Spleen (tissue), 11 donors: ENCODE data around the gene SNRPA. TPM values are rescaled to one million over a fixed set of nuclear protein-coding genes. Genes with fewer than 3 reads are reported as not detected.

ENCODE experiments used
- DNase-seq: peaks from one replicate; pipeline ENCODE4 v3.0.0-alpha.2; 2020
- H3K27ac ChIP-seq, 8 donors: fragments of 200-600 bp; sonication (generic) in 7 of 8; 1 replicate in 4 of 8; 2 replicates in 4 of 8; pipeline versions ENCODE4 v1.5.0 to v1.8.0; 2016 to 2021; ENCODE audit warnings: inconsistent platforms in 4 of 8, mild to moderate bottlenecking in 4 of 8, moderate library complexity in 1 of 8
- H3K27me3 ChIP-seq, 7 donors: fragments of 200-600 bp; sonication (generic) in 6 of 7; replicated peaks in 1 of 7; 1 replicate in 4 of 7; 2 replicates in 3 of 7; pipeline versions ENCODE4 v1.5.0 to v1.8.0; 2016 to 2021; ENCODE audit warnings: inconsistent platforms in 3 of 7, mild to moderate bottlenecking in 1 of 7
- H3K36me3 ChIP-seq, 6 donors: fragments of 200-600 bp; sonication (generic) in 5 of 6; 1 replicate in 4 of 6; 2 replicates in 2 of 6; pipeline versions ENCODE4 v1.5.0 to v1.8.0; 2016 to 2021; ENCODE audit warnings: inconsistent platforms in 2 of 6
- H3K4me1 ChIP-seq, 6 donors: fragments of 200-600 bp; sonication (generic) in 5 of 6; 1 replicate in 3 of 6; 2 replicates in 3 of 6; pipeline versions ENCODE4 v1.5.0 to v1.8.0; 2016 to 2021; ENCODE audit warnings: inconsistent platforms in 3 of 6
- H3K4me3 ChIP-seq, 8 donors: fragments of 200-600 bp; sonication (generic) in 7 of 8; 1 replicate in 4 of 8; 2 replicates in 4 of 8; pipeline versions ENCODE4 v1.5.0 to v1.8.0; 2016 to 2021; ENCODE audit warnings: inconsistent platforms in 4 of 8, mild to moderate bottlenecking in 4 of 8, moderate library complexity in 2 of 8
- H3K9me3 ChIP-seq, 8 donors: fragments of 200-600 bp; sonication (generic) in 7 of 8; 1 replicate in 4 of 8; 2 replicates in 4 of 8; pipeline versions ENCODE4 v1.5.0 to v1.8.0; 2016 to 2021; ENCODE audit warnings: inconsistent platforms in 4 of 8
- POLR2A ChIP-seq, 3 donors: fragments of 450-650 bp; IDR thresholded peaks; one replicate each; pipeline ENCODE4 v1.5.1; 2017; ENCODE audit warnings: antibody characterized with exemption in 3 of 3, mild to moderate bottlenecking in 1 of 3
- POLR2AphosphoS5 ChIP-seq, 3 donors: sonication (generic); formaldehyde crosslinking; IDR thresholded peaks; one replicate each; pipeline ENCODE4 v1.5.1; 2017; ENCODE audit warnings: antibody characterized with exemption in 3 of 3
- WGBS, 5 donors: extraction: QIAGEN DNeasy Blood & Tissue Kit in 3 of 5; methylation state at CpG; one replicate each; pipeline versions ENCODE4 v1.1.5 to v1.1.7; 2013 to 2018; 5-methylcytosine and 5-hydroxymethylcytosine counted together
- intact Hi-C: fragments of 100-400 bp; cut with DNase I; formaldehyde crosslinking; loops from one replicate; pipeline ENCODE4 v1.15.0; 2023; ENCODE audit warnings: low total_unique reads
- polyA plus RNA-seq, 3 donors: library from polyadenylated mRNA; stranded (reverse); fragments of 200-250 nt; gene quantifications; one replicate each; pipeline ENCODE4 v1.2.1, GENCODE V29; 2013
- total RNA-seq, 7 donors: library from RNA; depleted of rRNA in 3 of 7; stranded (reverse); fragments of >200 nt in 3 of 7; fragmentation: NEBNext Ultra II Directional in 4 of 7; extraction: Animal tissue kit (Norgen Biotek cat#: 25700) in 4 of 7; gene quantifications; one replicate each; pipeline versions ENCODE4 v1.1.0 to v1.2.1, GENCODE V29; 2016 to 2021
- TF ChIP-seq, protein P1 (sequence below), 11 experiments: fragments of 200-600 bp in 7 of 11; fragments of 450-650 bp in 4 of 11; sonication (generic) in 4 of 11; IDR thresholded peaks in 8 of 11; conservative IDR thresholded peaks in 3 of 11; 1 replicate in 7 of 11; 2 replicates in 4 of 11; pipeline versions ENCODE4 v1.4.0 to v1.8.0; 2016 to 2021; ENCODE audit warnings: antibody characterized with exemption in 11 of 11, inconsistent platforms in 4 of 11, mild to moderate bottlenecking in 1 of 11
- donor health status: healthy with polysubstance abuse.
- donor health status: DM: no; HTN: no; CAD: no; lungs with moderate emphysema.
- donor health status: DM: no; HTN: no; CAD: no.
- donor health status: Bipolar disorder and iron deficiency.
- donor health status: healthy.
- donor health status: DM: no; HTN: no; CAD: no.
- donor health status: DM: yes; HTN: yes; CAD: no.

The SNRPA gene
- total and polyA plus RNA-seq, 10 donors: 52.9 to 76.9 (median 64.1) TPM

DNA sequence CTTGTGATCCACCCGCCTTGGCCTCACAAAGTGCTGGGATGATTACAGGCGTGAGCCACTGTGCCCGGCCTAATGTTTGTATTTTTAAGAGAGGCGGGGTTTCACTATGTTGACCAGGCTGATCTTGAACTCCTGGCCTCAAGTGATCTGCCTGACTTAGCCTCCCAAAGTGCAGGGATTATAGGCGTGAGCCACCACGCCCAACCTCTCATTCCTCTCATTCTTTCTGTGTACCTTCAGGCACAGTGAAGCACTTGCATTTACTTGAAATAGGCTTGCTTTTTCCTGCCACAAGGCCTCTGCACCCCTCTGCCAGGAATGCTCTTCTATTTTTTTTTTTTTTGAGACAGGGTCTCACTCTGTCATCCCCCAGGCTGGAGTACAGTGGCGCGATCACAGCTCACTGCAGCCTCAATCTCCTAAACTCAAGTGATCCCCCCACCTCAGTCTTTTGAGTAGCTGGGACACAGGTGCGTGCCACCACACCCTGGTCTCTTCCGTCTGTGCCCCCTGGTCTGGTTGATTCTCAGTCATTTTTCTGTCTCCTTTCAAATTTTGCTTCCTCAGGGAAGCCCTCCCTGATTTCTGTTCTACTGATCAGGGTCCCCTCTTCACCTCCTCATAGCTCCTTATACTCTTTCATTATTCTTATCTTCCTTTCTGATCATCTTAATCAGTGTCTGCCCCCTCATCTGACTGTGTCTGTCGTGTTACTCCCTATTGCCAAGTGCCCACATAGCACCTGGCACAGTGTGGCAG, 15.8 kb upstream of the SNRPA start:
- Histone ChIP-seq H3K36me3 (peaks cover 0 to 100% (median 89%) of the 10 kb centered on the region in 6 donors), H3K27me3 (no peaks in the 10 kb centered on the region), H3K27ac (no peak overlapping the region), H3K4me3 (no peak overlapping the region), H3K4me1 (peaks cover 0 to 4% (median 0%) of the 10 kb centered on the region in 6 donors), H3K9me3 (no peaks in the 10 kb centered on the region)
- no peak for DNase-seq
- TF ChIP-seq, protein P1, sequence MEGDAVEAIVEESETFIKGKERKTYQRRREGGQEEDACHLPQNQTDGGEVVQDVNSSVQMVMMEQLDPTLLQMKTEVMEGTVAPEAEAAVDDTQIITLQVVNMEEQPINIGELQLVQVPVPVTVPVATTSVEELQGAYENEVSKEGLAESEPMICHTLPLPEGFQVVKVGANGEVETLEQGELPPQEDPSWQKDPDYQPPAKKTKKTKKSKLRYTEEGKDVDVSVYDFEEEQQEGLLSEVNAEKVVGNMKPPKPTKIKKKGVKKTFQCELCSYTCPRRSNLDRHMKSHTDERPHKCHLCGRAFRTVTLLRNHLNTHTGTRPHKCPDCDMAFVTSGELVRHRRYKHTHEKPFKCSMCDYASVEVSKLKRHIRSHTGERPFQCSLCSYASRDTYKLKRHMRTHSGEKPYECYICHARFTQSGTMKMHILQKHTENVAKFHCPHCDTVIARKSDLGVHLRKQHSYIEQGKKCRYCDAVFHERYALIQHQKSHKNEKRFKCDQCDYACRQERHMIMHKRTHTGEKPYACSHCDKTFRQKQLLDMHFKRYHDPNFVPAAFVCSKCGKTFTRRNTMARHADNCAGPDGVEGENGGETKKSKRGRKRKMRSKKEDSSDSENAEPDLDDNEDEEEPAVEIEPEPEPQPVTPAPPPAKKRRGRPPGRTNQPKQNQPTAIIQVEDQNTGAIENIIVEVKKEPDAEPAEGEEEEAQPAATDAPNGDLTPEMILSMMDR (IDR thresholded peaks at IDR 0.05 in 8 of 11, conservative IDR thresholded peaks at IDR 0.05 in 3 of 11): no peak
- intact Hi-C loops: no loop called here
- 92 to 97% (median 96%) methylated on average over 11 of the region's 11 CpGs for WGBS, 5 donors

DNA sequence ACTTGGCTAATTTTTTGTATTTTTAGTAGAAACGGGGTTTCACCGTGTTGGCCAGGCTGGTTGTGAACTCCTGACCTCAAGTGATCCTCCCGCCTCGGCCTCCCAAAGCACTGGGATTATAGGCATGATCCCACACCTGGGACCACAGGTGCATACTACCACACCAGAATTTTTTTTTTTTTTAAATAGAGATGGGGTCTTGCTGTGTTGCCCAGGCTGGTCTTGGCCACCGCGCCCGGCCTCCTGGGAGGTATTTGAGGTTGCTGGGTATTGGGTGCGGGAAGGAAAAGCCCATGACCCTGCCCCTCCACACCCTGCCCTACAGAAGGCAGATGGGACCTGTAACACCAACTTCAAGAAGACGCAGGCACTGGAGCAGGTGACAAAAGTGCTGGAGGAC, 14.3 kb upstream of the SNRPA start:
- Histone ChIP-seq H3K27ac (no peak overlapping the region), H3K4me3 (no peak overlapping the region), H3K36me3 (peaks cover 0 to 100% (median 82%) of the 10 kb centered on the region in 6 donors), H3K9me3 (no peaks in the 10 kb centered on the region), H3K27me3 (no peaks in the 10 kb centered on the region), H3K4me1 (peaks cover 0 to 4% (median 0%) of the 10 kb centered on the region in 6 donors)
- DNase-seq: no peak
- intact Hi-C loops: no loop called here
- no peak for TF ChIP-seq POLR2AphosphoS5 (IDR thresholded peaks at IDR 0.05)
- WGBS, 5 donors: 87 to 98% (median 88%) methylated on average over 8 to 9 of the region's 9 CpGs

DNA sequence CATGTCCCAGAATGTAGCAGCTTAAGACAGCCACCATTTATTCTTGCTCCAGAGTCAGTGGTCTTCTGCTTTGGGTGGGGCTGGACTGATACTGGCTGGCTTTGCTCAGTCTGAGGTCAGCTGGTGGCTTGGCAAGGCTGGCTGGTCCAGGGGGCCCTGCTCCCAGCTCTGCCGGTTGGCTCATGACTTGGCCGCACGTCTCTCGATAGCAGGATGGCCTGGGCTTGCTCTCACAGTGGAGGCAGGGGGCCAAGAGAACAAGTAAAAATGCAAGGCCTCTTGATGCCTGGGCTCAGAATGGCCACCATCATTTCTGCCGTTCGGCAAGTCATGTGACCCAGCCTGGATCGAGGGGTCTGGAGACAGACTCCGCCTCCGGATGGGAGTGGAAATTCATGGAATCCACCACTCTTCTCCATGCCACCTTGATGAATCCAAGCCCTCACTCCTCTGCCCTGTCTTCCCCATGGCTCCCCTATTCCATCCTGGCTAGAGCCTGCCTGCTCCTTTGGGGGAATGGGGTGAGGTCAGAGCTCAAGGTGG, 13.8 kb upstream of the SNRPA start:
- intact Hi-C loops: no loop called here
- TF ChIP-seq, protein P1 (IDR thresholded peaks at IDR 0.05 in 8 of 11, conservative IDR thresholded peaks at IDR 0.05 in 3 of 11): no peak
- peak in 1 of 3 donors; percentile 41 for TF ChIP-seq POLR2AphosphoS5 (IDR thresholded peaks at IDR 0.05)
- 90 to 94% (median 91%) methylated on average over 7 to 9 of the region's 9 CpGs for WGBS, 5 donors
- Histone ChIP-seq H3K27ac (no peak overlapping the region), H3K9me3 (no peaks in the 10 kb centered on the region), H3K4me3 (no peak overlapping the region), H3K36me3 (peaks cover 0 to 99% (median 78%) of the 10 kb centered on the region in 6 donors), H3K27me3 (no peaks in the 10 kb centered on the region), H3K4me1 (peaks cover 0 to 4% (median 0%) of the 10 kb centered on the region in 6 donors)
- no peak for DNase-seq

DNA sequence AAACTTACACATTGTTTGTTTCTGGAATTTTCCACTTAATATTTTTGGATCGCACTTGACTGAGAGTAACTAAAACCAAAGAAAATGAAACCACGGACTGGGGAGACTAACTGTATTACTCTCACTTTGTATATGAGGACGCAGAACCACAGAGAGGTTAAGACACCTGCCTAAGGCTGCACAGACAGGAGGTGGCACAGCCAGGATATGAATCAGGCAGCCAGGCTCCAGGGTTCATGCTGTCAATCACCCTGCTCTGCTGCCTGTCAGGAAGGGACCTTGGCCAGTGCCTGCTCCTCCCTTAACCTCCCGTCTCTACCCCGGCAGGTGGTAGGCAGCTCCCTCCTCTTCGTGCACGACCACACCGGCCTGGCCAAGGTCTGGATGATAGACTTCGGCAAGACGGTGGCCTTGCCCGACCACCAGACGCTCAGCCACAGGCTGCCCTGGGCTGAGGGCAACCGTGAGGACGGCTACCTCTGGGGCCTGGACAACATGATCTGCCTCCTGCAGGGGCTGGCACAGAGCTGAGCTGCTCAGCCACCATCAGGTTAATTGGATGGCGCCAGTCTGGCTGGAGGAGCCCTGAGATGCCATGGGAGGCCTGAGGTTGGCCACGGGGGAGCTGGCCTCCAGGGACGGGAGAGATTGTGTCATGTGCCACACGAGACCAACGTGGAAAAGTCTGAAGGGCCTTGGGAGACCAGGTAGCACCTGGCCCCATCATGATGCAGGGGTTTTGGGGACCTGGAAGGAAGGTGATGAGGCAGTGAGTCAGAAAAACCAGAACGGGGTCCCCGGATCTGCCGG, 11.8 kb upstream of the SNRPA start:
- no peak overlapping the region for H3K27ac ChIP-seq
- no peak overlapping the region for H3K4me3 ChIP-seq
- intact Hi-C loops: no loop called here
- no peaks in the 10 kb centered on the region for H3K9me3 ChIP-seq
- no peaks in the 10 kb centered on the region for H3K27me3 ChIP-seq
- H3K36me3 ChIP-seq: peaks cover 0 to 94% (median 60%) of the 10 kb centered on the region in 6 donors
- DNase-seq: no peak
- TF ChIP-seq POLR2AphosphoS5 (IDR thresholded peaks at IDR 0.05): peak in 2 of 3 donors; percentile 15 to 71
- TF ChIP-seq POLR2A (IDR thresholded peaks at IDR 0.05): no peak
- TF ChIP-seq, protein P1 (IDR thresholded peaks at IDR 0.05 in 8 of 11, conservative IDR thresholded peaks at IDR 0.05 in 3 of 11): no peak
- H3K4me1 ChIP-seq: peaks cover 0 to 3% (median under 1%) of the 10 kb centered on the region in 6 donors
- WGBS, 5 donors: 79 to 87% (median 84%) methylated on average over 21 to 22 of the region's 22 CpGs
